Endothelial cell (in vitro differentiated cells): ENCODE data around the gene LRRC55. TPM values are rescaled to one million over a fixed set of nuclear protein-coding genes. Genes with fewer than 3 reads are reported as not detected.
"Not testable (repeated sequence)": the region's sequence is repeated elsewhere in the genome, so short reads cannot be mapped to it uniquely, and the experiment has no call there.

Experiments
- DNase-seq: peaks from one replicate; pipeline ENCODE4 v3.0.0; 2021; ENCODE audit warnings: low spot score
- H3K27ac Mint-ChIP-seq: one replicate; pipeline ENCODE4 v1.8.0; 2021; ENCODE audit warnings: mixed read lengths, inconsistent platforms; ENCODE audit not compliant: unreplicated experiment
- H3K27me3 Mint-ChIP-seq: one replicate; pipeline ENCODE4 v1.8.0; 2021; ENCODE audit warnings: mild to moderate bottlenecking, moderate library complexity, mixed read lengths, inconsistent platforms; ENCODE audit not compliant: unreplicated experiment
- H3K36me3 Mint-ChIP-seq: one replicate; pipeline ENCODE4 v1.8.0; 2021; ENCODE audit warnings: mild to moderate bottlenecking, low read depth, mixed read lengths, inconsistent platforms; ENCODE audit not compliant: unreplicated experiment
- H3K4me1 Mint-ChIP-seq: one replicate; pipeline ENCODE4 v1.8.0; 2021; ENCODE audit warnings: mild to moderate bottlenecking, mixed read lengths, inconsistent platforms; ENCODE audit not compliant: unreplicated experiment
- H3K4me3 Mint-ChIP-seq: one replicate; pipeline ENCODE4 v1.8.0; 2021; ENCODE audit warnings: mild to moderate bottlenecking, mixed read lengths, inconsistent platforms; ENCODE audit not compliant: unreplicated experiment
- H3K9me3 Mint-ChIP-seq: one replicate; pipeline ENCODE4 v1.8.0; 2021; ENCODE audit warnings: mixed read lengths, inconsistent platforms; ENCODE audit not compliant: unreplicated experiment
- total RNA-seq: library from RNA; stranded (reverse); fragmentation: NEBNext Ultra II Directional; extraction: Animal tissue kit (Norgen Biotek cat#: 25700); gene quantifications from one replicate; pipeline ENCODE4 v1.2.1, GENCODE V29; 2021; ENCODE audit not compliant: unreplicated experiment
- TF ChIP-seq, protein P1 (sequence below): fragments of 200-600 bp; sonication (generic); IDR thresholded peaks from one replicate; pipeline ENCODE4 v1.5.0; 2021; ENCODE audit warnings: antibody characterized with exemption; ENCODE audit not compliant: unreplicated experiment

Gene LRRC55
- total RNA-seq, 1 donor from 2014 or later = 4.7 TPM

DNA sequence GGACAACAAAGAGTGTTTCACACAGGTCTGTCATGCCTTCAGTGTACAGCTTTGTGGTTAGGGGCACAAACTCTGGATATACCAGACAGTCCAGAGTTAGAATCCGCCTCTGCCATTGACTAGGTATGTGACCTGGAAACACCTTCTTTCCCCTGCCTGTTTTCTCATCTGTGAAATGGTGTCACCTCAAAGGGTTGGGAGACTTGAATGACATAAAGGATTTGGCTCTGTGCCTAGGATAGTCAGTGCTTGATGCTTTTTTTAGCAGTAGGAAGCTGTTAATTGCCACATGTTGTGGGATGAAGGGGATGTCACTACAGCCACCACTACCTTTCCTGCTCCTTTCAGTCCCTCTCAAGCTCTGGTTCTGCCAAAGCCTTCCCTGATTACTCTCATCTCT lies 17.4 kb upstream of the LRRC55 start:
- H3K4me3 Mint-ChIP-seq = no peak overlapping the region
- peaks cover 2% of the 10 kb centered on the region for H3K4me1 Mint-ChIP-seq
- no peak for DNase-seq
- no peaks in the 10 kb centered on the region for H3K9me3 Mint-ChIP-seq
- TF ChIP-seq, protein P1, sequence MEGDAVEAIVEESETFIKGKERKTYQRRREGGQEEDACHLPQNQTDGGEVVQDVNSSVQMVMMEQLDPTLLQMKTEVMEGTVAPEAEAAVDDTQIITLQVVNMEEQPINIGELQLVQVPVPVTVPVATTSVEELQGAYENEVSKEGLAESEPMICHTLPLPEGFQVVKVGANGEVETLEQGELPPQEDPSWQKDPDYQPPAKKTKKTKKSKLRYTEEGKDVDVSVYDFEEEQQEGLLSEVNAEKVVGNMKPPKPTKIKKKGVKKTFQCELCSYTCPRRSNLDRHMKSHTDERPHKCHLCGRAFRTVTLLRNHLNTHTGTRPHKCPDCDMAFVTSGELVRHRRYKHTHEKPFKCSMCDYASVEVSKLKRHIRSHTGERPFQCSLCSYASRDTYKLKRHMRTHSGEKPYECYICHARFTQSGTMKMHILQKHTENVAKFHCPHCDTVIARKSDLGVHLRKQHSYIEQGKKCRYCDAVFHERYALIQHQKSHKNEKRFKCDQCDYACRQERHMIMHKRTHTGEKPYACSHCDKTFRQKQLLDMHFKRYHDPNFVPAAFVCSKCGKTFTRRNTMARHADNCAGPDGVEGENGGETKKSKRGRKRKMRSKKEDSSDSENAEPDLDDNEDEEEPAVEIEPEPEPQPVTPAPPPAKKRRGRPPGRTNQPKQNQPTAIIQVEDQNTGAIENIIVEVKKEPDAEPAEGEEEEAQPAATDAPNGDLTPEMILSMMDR = no peak
- no peak overlapping the region for H3K27ac Mint-ChIP-seq
- H3K27me3 Mint-ChIP-seq = peaks cover 6% of the 10 kb centered on the region
- peaks cover 9% of the 10 kb centered on the region for H3K36me3 Mint-ChIP-seq

DNA sequence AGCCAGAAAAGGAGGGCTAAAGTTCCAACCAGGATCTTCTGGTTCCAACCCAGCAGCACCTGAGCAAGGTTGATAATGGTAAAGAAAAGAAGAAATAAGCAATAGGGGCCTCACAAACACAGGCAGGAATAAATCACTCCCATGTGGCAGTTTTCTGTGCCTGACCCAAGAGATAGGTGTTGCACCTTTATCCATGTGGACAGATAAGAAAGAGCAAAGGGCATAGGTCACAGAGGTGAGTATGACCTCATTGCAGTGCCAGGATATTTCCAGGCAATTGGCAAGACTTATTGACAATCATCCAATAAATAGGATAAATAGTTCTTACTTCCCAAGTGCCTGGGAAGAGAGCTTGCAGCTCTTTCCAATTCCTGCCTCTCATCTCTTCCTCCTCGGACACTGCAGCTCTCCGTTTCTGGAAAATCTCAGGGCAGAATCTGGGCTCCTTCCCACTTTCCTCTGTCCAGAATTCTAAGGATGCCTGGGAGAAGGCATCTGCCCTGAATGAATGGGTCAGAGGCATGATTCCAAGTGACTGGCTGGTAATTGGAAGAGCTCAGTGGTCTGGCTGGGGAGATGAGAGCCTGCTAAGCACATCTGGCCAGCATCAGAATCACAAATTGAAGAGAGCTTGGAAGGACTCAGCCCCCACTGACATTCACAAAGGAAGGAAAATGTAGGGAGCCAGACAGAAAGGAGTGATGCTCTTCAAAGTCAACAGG lies 14.5 kb upstream of the LRRC55 start:
- peaks cover 2% of the 10 kb centered on the region for H3K4me1 Mint-ChIP-seq
- TF ChIP-seq, protein P1 = no peak
- peaks cover 19% of the 10 kb centered on the region for H3K36me3 Mint-ChIP-seq
- H3K27ac Mint-ChIP-seq = no peak overlapping the region
- peaks cover 10% of the 10 kb centered on the region for H3K9me3 Mint-ChIP-seq
- H3K4me3 Mint-ChIP-seq = no peak overlapping the region
- peaks cover 5% of the 10 kb centered on the region for H3K27me3 Mint-ChIP-seq
- DNase-seq = no peak

DNA sequence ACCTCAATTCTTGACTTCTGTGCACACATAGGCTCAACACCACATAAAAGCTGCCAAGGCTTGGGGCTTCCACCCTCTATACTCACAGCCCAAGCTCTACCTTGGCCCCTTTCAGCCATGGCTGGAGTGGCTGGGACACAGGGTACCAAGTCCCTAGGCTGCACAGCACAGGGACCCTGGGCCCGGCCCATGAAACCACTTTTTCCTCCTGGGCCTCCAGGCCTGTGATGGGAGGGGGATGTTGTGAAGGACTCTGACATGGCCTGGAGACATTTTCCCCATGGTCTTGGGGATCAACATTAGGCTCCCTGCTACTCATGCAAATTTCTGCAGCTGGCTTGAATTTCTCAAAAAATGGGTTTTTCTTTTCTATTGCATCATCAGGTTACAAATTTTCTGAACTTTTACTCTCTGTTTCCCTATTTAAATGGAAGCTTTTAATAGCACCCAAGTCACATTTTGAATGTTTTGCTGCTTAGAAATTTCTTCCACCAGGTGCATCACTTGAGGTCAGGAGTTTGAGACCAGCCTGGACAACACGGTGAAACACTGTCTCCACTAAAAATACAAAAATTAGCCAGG lies 11.9 kb upstream of the LRRC55 start:
- not testable (repeated sequence) for H3K4me1 Mint-ChIP-seq, DNase-seq, H3K27ac Mint-ChIP-seq, H3K4me3 Mint-ChIP-seq, H3K27me3 Mint-ChIP-seq
- Mint-ChIP-seq H3K36me3 (peaks cover 19% of the 10 kb centered on the region), H3K9me3 (peaks cover 10% of the 10 kb centered on the region)

DNA sequence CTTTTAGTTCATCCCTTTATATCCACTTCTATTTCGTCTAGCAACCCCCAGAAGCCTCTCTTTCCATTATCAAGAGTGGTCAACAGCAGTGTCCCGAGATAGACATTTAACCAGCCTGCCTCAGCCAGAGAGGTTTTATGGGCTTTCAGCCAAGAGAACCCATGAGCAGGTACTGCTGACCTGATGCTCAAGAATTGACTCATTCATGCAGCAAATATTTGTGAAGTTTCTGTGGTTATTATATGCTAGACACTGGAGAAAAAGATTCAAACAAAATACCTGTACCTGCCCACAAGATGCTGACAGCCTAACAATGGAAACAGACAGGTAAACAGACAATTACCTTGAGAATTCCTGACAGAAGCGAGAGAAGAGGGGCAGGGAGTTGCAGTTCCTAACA lies 9.7 kb upstream of the LRRC55 start:
- H3K27ac Mint-ChIP-seq = no peak overlapping the region
- TF ChIP-seq, protein P1 = no peak
- DNase-seq = no peak
- peaks cover 22% of the 10 kb centered on the region for H3K36me3 Mint-ChIP-seq
- no peak overlapping the region for H3K4me3 Mint-ChIP-seq
- peaks cover 10% of the 10 kb centered on the region for H3K9me3 Mint-ChIP-seq
- peaks cover 5% of the 10 kb centered on the region for H3K27me3 Mint-ChIP-seq
- no peaks in the 10 kb centered on the region for H3K4me1 Mint-ChIP-seq

DNA sequence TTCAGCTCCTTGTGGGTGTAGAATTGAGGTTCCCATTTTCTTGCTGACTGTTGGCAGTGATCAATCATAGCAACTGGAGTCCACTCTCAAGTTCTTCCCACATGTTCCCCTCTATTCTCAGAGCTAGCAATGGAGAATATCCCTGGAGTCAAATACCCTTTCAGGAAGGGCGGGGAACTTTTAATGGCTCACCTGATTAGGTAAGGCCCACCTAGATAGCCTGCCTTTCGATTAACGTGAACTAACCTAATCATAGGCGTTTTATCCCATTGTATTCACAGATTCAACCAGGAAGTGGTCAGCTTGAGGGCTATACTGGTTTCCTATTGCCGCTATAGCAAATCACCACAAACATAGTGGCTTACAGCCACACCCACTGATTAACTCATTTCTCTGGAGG lies 7.1 kb upstream of the LRRC55 start:
- TF ChIP-seq, protein P1 = no peak
- H3K36me3 Mint-ChIP-seq = peaks cover 13% of the 10 kb centered on the region
- H3K27ac Mint-ChIP-seq = no peak overlapping the region
- H3K27me3 Mint-ChIP-seq = peaks cover 6% of the 10 kb centered on the region
- H3K4me3 Mint-ChIP-seq = no peak overlapping the region
- H3K4me1 Mint-ChIP-seq = peaks cover 5% of the 10 kb centered on the region
- no peak for DNase-seq
- peaks cover 10% of the 10 kb centered on the region for H3K9me3 Mint-ChIP-seq
